ENCODE results near the gene APOE. TPM values are rescaled to one million over a fixed set of nuclear protein-coding genes. Genes with fewer than 3 reads are reported as not detected.

Gene APOE
- total and polyA plus RNA-seq, 2 of the 13 experiments (the other 11 are each of a cell fraction or from before 2014, with no cell fraction given) = 1,328 to 1,470 TPM

GRCh38 chr19:44905437-44906160 is at the start of gene APOE (continued):
- TF ChIP-seq, protein P1, sequence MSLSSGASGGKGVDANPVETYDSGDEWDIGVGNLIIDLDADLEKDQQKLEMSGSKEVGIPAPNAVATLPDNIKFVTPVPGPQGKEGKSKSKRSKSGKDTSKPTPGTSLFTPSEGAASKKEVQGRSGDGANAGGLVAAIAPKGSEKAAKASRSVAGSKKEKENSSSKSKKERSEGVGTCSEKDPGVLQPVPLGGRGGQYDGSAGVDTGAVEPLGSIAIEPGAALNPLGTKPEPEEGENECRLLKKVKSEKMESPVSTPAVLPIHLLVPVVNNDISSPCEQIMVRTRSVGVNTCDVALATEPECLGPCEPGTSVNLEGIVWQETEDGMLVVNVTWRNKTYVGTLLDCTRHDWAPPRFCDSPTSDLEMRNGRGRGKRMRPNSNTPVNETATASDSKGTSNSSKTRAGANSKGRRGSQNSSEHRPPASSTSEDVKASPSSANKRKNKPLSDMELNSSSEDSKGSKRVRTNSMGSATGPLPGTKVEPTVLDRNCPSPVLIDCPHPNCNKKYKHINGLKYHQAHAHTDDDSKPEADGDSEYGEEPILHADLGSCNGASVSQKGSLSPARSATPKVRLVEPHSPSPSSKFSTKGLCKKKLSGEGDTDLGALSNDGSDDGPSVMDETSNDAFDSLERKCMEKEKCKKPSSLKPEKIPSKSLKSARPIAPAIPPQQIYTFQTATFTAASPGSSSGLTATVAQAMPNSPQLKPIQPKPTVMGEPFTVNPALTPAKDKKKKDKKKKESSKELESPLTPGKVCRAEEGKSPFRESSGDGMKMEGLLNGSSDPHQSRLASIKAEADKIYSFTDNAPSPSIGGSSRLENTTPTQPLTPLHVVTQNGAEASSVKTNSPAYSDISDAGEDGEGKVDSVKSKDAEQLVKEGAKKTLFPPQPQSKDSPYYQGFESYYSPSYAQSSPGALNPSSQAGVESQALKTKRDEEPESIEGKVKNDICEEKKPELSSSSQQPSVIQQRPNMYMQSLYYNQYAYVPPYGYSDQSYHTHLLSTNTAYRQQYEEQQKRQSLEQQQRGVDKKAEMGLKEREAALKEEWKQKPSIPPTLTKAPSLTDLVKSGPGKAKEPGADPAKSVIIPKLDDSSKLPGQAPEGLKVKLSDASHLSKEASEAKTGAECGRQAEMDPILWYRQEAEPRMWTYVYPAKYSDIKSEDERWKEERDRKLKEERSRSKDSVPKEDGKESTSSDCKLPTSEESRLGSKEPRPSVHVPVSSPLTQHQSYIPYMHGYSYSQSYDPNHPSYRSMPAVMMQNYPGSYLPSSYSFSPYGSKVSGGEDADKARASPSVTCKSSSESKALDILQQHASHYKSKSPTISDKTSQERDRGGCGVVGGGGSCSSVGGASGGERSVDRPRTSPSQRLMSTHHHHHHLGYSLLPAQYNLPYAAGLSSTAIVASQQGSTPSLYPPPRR (CRISPR knock-in tag; IDR thresholded peaks at IDR 0.05; ENCODE audit: borderline replicate concordance) = peak; percentile 66; the same call in 1 of the 2 replicates
- peak; percentile 56 for TF ChIP-seq UBTF (CRISPR knock-in tag; IDR thresholded peaks at IDR 0.05)
- peak; percentile 38; the same call in 1 of the 2 replicates for TF ChIP-seq SPEN (CRISPR knock-in tag; IDR thresholded peaks at IDR 0.05; ENCODE audit: low read depth)
- no peak for TF ChIP-seq ZNF713 (CRISPR knock-in tag; IDR thresholded peaks at IDR 0.05)
- peak; percentile 75; the same call in 1 of the 2 replicates for TF ChIP-seq ZNF350 (CRISPR knock-in tag; IDR thresholded peaks at IDR 0.05; ENCODE audit: borderline replicate concordance, low read depth)
- TF ChIP-seq THYN1 (CRISPR knock-in tag; IDR thresholded peaks at IDR 0.05; ENCODE audit: borderline replicate concordance, low read depth) = no peak
- TF ChIP-seq ZSCAN12 (CRISPR knock-in tag; IDR thresholded peaks at IDR 0.05) = no peak
- TF ChIP-seq ZBTB8A (CRISPR knock-in tag; IDR thresholded peaks at IDR 0.05; ENCODE audit: borderline replicate concordance, low read depth) = 0 out of 2 replicates have a peak, but pooled peaks have one; percentile 36
- TF ChIP-seq KMT2B (CRISPR knock-in tag; IDR thresholded peaks at IDR 0.05) = no peak
- no peak for TF ChIP-seq NFIB (CRISPR knock-in tag; IDR thresholded peaks at IDR 0.05; ENCODE audit: borderline replicate concordance)
- TF ChIP-seq RARA (CRISPR knock-in tag; IDR thresholded peaks at IDR 0.05) = peak; percentile 52; the same call in 1 of the 2 replicates
- TF ChIP-seq ZNF766 (CRISPR knock-in tag; IDR thresholded peaks at IDR 0.05; ENCODE audit: borderline replicate concordance) = peak; percentile 22; the same call in 1 of the 2 replicates
- peak; percentile 95 for TF ChIP-seq POLR2G (IDR thresholded peaks at IDR 0.05; ENCODE audit: low read depth, low read length)
- peak; percentile 73 for TF ChIP-seq SALL1 (CRISPR knock-in tag; IDR thresholded peaks at IDR 0.05)
- peak; percentile 78 for TF ChIP-seq ZNF687 (CRISPR knock-in tag; IDR thresholded peaks at IDR 0.05)

All from HepG2 (cell line).